CD14-positive monocyte (primary cell): Measurements from ENCODE around the gene GRIK3. TPM values are rescaled to one million over a fixed set of nuclear protein-coding genes. Genes with fewer than 3 reads are reported as not detected.

Experiments
- DNase-seq, 3 donors: peaks; one replicate each; pipeline ENCODE4 v3.0.0-alpha.2; 2011 to 2022
- H2AFZ ChIP-seq: 2 replicates; pipeline ENCODE4 v1.6.0; 2012; ENCODE audit warnings: mild to moderate bottlenecking, low read depth, low read length, inconsistent platforms; ENCODE audit not compliant: insufficient read depth, poor library complexity, severe bottlenecking
- H3K27ac ChIP-seq, 2 donors: 1 replicate in 1 of 2; 2 replicates in 1 of 2; pipeline ENCODE4 v1.5.1; 2012 to 2013; ENCODE audit warnings: low read length in 2 of 2, control low read depth in 1 of 2, inconsistent platforms in 1 of 2, low read depth in 1 of 2, mild to moderate bottlenecking in 1 of 2
- H3K27me3 ChIP-seq, 2 donors: one replicate each; pipeline versions ENCODE4 v1.6.0 to v1.6.1; 2011 to 2013; ENCODE audit warnings: low read length in 2 of 2; ENCODE audit not compliant: control insufficient read depth in 2 of 2, insufficient read depth in 2 of 2
- H3K36me3 ChIP-seq, 2 donors: replicated peaks in 1 of 2; 1 replicate in 1 of 2; 2 replicates in 1 of 2; pipeline versions ENCODE4 v1.5.1 to v1.6.1; 2012 to 2013; ENCODE audit warnings: low read length in 2 of 2, control low read depth in 1 of 2, inconsistent platforms in 1 of 2, mild to moderate bottlenecking in 1 of 2; ENCODE audit not compliant: insufficient read depth in 2 of 2, control insufficient read depth in 1 of 2
- H3K4me1 ChIP-seq, 2 donors: 1 replicate in 1 of 2; 2 replicates in 1 of 2; pipeline versions ENCODE4 v1.5.1 to v1.6.1; 2012 to 2013; ENCODE audit warnings: low read length in 2 of 2, control low read depth in 1 of 2, inconsistent platforms in 1 of 2, mild to moderate bottlenecking in 1 of 2, moderate library complexity in 1 of 2; ENCODE audit not compliant: insufficient read depth in 2 of 2, control insufficient read depth in 1 of 2
- H3K4me2 ChIP-seq: replicated peaks from 2 replicates; pipeline ENCODE3; 2012; ENCODE audit warnings: low read length, moderate library complexity, mild to moderate bottlenecking; ENCODE audit not compliant: poor library complexity, severe bottlenecking; ENCODE audit errors: extremely low read depth
- H3K4me3 ChIP-seq, 3 experiments: fragments of 200-600 bp in 1 of 3; sonication (generic) in 1 of 3; replicated peaks in 1 of 3; 1 replicate in 2 of 3; 2 replicates in 1 of 3; pipeline ENCODE4 v1.5.1; 2011 to 2013; ENCODE audit warnings: low read length in 3 of 3, mild to moderate bottlenecking in 3 of 3, control low read depth in 2 of 3, low read depth in 2 of 3, inconsistent platforms in 1 of 3, moderate library complexity in 1 of 3
- H3K79me2 ChIP-seq: 2 replicates; pipeline ENCODE4 v1.6.0; 2012; ENCODE audit warnings: mild to moderate bottlenecking, control low read depth, inconsistent platforms, low read length, moderate library complexity; ENCODE audit not compliant: insufficient read depth
- H3K9ac ChIP-seq: 2 replicates; pipeline ENCODE4 v1.6.0; 2017; ENCODE audit warnings: low read length, mild to moderate bottlenecking; ENCODE audit not compliant: insufficient read depth, poor library complexity, severe bottlenecking
- H3K9me3 ChIP-seq, 2 donors: replicated peaks in 1 of 2; 1 replicate in 1 of 2; 2 replicates in 1 of 2; pipeline versions ENCODE4 v1.5.1 to v1.6.1; 2012 to 2013; ENCODE audit warnings: low read length in 2 of 2, control low read depth in 1 of 2; ENCODE audit not compliant: control insufficient read depth in 1 of 2, insufficient read depth in 1 of 2
- H4K20me1 ChIP-seq: 2 replicates; pipeline ENCODE4 v1.6.0; 2012; ENCODE audit warnings: mild to moderate bottlenecking, low read length, control low read depth, moderate library complexity; ENCODE audit not compliant: insufficient read depth
- H3K27ac Mint-ChIP-seq, 7 donors: one replicate each; pipeline ENCODE4 v1.8.0; 2020; ENCODE audit warnings: mild to moderate bottlenecking in 7 of 7, mixed read lengths in 7 of 7, moderate library complexity in 6 of 7, inconsistent platforms in 2 of 7
- H3K27me3 Mint-ChIP-seq, 3 donors: one replicate each; pipeline ENCODE4 v1.8.0; 2021 to 2022; ENCODE audit warnings: low read depth in 3 of 3, mild to moderate bottlenecking in 3 of 3, mixed read lengths in 3 of 3, moderate library complexity in 3 of 3, inconsistent platforms in 1 of 3
- H3K36me3 Mint-ChIP-seq, 2 donors: one replicate each; pipeline ENCODE4 v1.8.0; 2020; ENCODE audit warnings: mixed read lengths in 2 of 2, inconsistent platforms in 1 of 2, mild to moderate bottlenecking in 1 of 2
- H3K4me1 Mint-ChIP-seq: one replicate; pipeline ENCODE4 v1.8.0; 2020; ENCODE audit warnings: mild to moderate bottlenecking, mixed read lengths
- H3K4me3 Mint-ChIP-seq, 2 donors: one replicate each; pipeline ENCODE4 v1.8.0; 2020; ENCODE audit warnings: mild to moderate bottlenecking in 2 of 2, mixed read lengths in 2 of 2, moderate library complexity in 1 of 2
- H3K9me3 Mint-ChIP-seq, 7 donors: one replicate each; pipeline ENCODE4 v1.8.0; 2020 to 2022; ENCODE audit warnings: mixed read lengths in 7 of 7, mild to moderate bottlenecking in 6 of 7, moderate library complexity in 6 of 7, inconsistent platforms in 2 of 7
- WGBS: methylation state at CpG from one replicate; pipeline ENCODE4 v1.1.5; 2013; ENCODE audit warnings: missing lambda C conversion rate; ENCODE audit not compliant: insufficient coverage; 5-methylcytosine and 5-hydroxymethylcytosine counted together
- intact Hi-C, 2 donors: fragments of 100-400 bp; cut with micrococcal nuclease; formaldehyde crosslinking; loops; one replicate each; pipeline versions ENCODE4 v1.15.0 to v1.15.1; 2023
- polyA plus RNA-seq, 3 donors: library from polyadenylated mRNA; depleted of rRNA in 1 of 3; unstranded in 2 of 3; stranded (reverse) in 1 of 3; fragments of 300-500 nt in 2 of 3; fragments of >200 nt in 1 of 3; fragmentation: Illumina TruSeq in 2 of 3; gene quantifications; 1 replicate in 2 of 3; 2 replicates in 1 of 3; pipeline ENCODE4 v1.2.3, GENCODE V29; 2012 to 2021
- TF ChIP-seq, protein P1 (sequence below): fragments of 200-600 bp; IDR thresholded peaks from one replicate; pipeline ENCODE4 v1.8.0; 2022; ENCODE audit warnings: antibody characterized with exemption, mild to moderate bottlenecking

Gene GRIK3
- polyA plus RNA-seq, 3 donors, result not detected

DNA sequence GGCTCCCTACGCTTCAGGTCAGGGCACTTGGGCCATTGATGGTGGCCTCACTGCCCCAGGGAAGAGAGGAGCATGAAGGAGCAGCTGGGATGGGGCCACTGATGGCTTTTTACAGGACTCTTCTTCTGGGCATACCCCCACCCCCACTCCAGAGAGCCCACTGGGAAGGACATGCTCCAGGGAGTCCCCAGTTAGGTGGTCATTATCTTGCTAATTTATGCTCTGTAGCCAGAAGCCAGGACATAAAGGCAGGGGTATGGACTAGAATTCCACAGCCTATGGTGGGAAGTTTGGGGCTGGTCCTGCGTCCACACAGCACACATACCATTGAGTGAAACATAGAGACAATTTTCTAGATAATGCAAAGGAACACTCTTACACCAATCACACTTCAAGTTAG lies 8.8 kb upstream of the GRIK3 start:
- Histone ChIP-seq H3K4me1 (no peaks in the 10 kb centered on the region), H3K27ac (no peak overlapping the region), H3K79me2 (no peaks in the 10 kb centered on the region), H3K9ac (no peak overlapping the region), H3K36me3 (no peaks in the 10 kb centered on the region), H2AFZ (no peak overlapping the region), H3K4me2 (no peak overlapping the region), H3K9me3 (no peaks in the 10 kb centered on the region), H3K27me3 (peaks cover 0 to 21% of the 10 kb centered on the region in 2 donors), H3K4me3 (no peak overlapping the region), H4K20me1 (no peaks in the 10 kb centered on the region)
- 71% methylated on average over 1 of the region's 2 CpGs for WGBS
- Mint-ChIP-seq H3K27me3 (peaks cover 32 to 39% (median 34%) of the 10 kb centered on the region in 3 donors), H3K4me1 (no peaks in the 10 kb centered on the region), H3K36me3 (no peaks in the 10 kb centered on the region), H3K27ac (no peak overlapping the region), H3K9me3 (no peaks in the 10 kb centered on the region), H3K4me3 (no peak overlapping the region)
- DNase-seq, result no peak
- TF ChIP-seq, protein P1, sequence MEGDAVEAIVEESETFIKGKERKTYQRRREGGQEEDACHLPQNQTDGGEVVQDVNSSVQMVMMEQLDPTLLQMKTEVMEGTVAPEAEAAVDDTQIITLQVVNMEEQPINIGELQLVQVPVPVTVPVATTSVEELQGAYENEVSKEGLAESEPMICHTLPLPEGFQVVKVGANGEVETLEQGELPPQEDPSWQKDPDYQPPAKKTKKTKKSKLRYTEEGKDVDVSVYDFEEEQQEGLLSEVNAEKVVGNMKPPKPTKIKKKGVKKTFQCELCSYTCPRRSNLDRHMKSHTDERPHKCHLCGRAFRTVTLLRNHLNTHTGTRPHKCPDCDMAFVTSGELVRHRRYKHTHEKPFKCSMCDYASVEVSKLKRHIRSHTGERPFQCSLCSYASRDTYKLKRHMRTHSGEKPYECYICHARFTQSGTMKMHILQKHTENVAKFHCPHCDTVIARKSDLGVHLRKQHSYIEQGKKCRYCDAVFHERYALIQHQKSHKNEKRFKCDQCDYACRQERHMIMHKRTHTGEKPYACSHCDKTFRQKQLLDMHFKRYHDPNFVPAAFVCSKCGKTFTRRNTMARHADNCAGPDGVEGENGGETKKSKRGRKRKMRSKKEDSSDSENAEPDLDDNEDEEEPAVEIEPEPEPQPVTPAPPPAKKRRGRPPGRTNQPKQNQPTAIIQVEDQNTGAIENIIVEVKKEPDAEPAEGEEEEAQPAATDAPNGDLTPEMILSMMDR, result no peak
- intact Hi-C loops, result no loop called here

DNA sequence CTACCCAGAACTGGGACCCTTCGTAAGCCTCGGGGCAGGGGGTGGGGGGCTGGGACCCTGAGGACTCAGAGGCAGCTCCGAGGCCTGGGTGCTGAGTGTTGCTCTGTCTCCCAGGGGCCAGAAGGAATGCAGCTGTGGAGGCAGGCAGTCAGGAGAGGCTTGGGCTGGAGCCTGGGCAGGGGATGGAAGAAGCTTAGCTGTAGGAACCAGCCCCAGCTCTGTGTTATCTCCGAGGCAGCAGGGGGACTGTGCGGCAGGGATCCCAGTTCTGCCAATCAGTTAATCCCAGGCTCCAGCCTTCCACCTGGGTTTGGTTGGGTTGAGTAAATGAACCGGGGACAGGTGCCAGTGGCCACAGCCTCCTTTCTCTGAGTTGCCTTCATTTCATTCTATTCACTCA lies 8.2 kb upstream of the GRIK3 start:
- no peak overlapping the region for H3K4me2 ChIP-seq
- no peak for DNase-seq
- no peak overlapping the region for H3K4me3 ChIP-seq
- no peaks in the 10 kb centered on the region for H3K79me2 ChIP-seq
- no peaks in the 10 kb centered on the region for H4K20me1 ChIP-seq
- Mint-ChIP-seq H3K4me3 (no peak overlapping the region), H3K9me3 (no peaks in the 10 kb centered on the region), H3K27ac (no peak overlapping the region), H3K27me3 (peaks cover 37 to 43% (median 40%) of the 10 kb centered on the region in 3 donors), H3K4me1 (no peaks in the 10 kb centered on the region), H3K36me3 (no peaks in the 10 kb centered on the region)
- H3K9ac ChIP-seq, result no peak overlapping the region
- no peaks in the 10 kb centered on the region for H3K9me3 ChIP-seq
- H3K36me3 ChIP-seq, result no peaks in the 10 kb centered on the region
- no peak overlapping the region for H2AFZ ChIP-seq
- intact Hi-C loops, result no loop called here
- H3K27ac ChIP-seq, result no peak overlapping the region
- no peaks in the 10 kb centered on the region for H3K4me1 ChIP-seq
- H3K27me3 ChIP-seq, result peaks cover 2 to 27% of the 10 kb centered on the region in 2 donors
- 70% methylated on average over 2 of the region's 6 CpGs for WGBS
- TF ChIP-seq, protein P1, result no peak
